GM13977 (cell line): ENCODE measurements around the gene OGFR.

ENCODE experiments used
- DNase-seq: peaks from one replicate; pipeline ENCODE4 v3.0.0; 2012; ENCODE audit warnings: low spot score
- in situ Hi-C: fragments of 300-500 bp; cut with MboI; formaldehyde crosslinking; loops from one replicate; pipeline ENCODE4 v1.12.0; 2022; ENCODE audit warnings: low sequenced_read_pairs, low pct_unique_long_range_greater_than_20kb, mixed read lengths, inconsistent platforms; ENCODE audit not compliant: unreplicated experiment
- TF ChIP-seq, protein P1 (sequence below): IDR thresholded peaks from 2 replicates; pipeline ENCODE4 v1.5.1; 2012; ENCODE audit warnings: mild to moderate bottlenecking, control low read depth; ENCODE audit not compliant: insufficient read depth; ENCODE audit errors: extremely low read depth, missing control alignments

Gene OGFR

DNA sequence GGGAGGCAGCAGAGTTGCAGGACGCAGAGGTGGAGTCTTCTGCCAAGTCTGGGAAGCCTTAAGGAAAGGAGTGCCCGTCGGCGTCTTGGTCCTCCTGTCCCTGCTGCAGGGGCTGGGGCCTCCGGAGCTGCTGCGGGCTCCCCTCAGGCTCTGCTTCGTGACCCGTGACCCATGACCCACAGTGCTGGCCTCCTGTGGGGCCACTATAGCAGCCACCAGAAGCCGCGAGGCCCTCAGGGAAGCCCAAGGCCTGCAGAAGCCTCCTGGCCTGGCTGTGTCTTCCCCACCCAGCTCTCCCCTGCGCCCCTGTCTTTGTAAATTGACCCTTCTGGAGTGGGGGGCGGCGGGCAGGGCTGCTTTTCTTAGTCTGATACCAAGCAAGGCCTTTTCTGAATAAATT is 9.0 kb downstream of the OGFR start:
- DNase-seq = no peak
- TF ChIP-seq, protein P1, sequence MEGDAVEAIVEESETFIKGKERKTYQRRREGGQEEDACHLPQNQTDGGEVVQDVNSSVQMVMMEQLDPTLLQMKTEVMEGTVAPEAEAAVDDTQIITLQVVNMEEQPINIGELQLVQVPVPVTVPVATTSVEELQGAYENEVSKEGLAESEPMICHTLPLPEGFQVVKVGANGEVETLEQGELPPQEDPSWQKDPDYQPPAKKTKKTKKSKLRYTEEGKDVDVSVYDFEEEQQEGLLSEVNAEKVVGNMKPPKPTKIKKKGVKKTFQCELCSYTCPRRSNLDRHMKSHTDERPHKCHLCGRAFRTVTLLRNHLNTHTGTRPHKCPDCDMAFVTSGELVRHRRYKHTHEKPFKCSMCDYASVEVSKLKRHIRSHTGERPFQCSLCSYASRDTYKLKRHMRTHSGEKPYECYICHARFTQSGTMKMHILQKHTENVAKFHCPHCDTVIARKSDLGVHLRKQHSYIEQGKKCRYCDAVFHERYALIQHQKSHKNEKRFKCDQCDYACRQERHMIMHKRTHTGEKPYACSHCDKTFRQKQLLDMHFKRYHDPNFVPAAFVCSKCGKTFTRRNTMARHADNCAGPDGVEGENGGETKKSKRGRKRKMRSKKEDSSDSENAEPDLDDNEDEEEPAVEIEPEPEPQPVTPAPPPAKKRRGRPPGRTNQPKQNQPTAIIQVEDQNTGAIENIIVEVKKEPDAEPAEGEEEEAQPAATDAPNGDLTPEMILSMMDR = no peak
- in situ Hi-C loops = no loop called here

DNA sequence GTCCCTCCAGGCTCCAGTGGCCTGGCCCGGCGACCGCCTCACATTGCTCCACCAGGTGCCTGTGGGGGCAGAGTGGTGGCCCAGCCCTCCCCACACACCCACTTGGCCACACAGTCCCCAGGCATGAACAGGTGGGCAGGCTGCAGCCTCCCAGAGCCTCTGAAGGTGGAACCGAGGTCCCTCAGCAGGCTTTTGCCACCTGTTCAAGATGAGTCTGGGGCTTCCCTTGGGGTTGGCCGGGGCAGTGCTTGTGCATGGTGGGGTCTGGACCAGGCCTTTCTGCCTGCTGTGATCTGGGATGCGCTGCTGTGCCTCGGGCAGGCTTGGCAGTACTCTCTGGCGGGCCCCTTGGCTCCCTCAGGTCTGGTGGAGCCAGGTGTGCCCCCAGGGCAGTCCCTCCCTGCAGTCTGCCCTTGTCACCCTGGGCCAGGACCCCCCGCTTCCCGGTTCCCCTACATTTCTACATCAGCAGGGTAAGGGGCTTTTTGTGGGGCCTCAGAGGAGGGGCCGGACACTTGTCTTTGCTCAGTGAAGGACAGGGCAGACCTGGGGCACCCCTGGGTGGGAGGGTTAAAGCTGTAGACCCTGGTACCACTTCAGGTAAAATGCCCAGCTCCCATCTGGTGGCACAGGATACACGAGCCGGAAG is 9.5 kb downstream of the OGFR start:
- in situ Hi-C loops = no loop called here
- DNase-seq = no peak
- TF ChIP-seq, protein P1 = no peak

DNA sequence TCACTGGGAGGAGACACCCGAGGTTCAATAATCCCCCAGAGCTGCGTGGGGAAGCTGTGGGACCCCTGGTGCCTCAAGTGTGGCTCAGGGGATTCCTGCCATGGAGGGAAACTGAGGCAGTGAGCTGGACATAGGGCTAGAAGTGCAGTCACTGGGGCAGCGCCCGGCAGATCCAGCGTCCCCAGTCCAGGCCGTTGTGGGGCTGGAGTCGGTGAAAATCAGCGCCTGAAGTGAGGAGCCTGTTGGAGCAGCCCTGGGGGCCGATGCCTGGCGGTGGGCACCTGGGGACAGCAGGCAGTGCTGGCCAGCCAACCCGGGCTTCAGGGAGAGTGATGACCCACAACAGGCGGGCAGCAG is 10.1 kb downstream of the OGFR start:
- in situ Hi-C loops = no loop called here
- DNase-seq = no peak
- TF ChIP-seq, protein P1 = no peak

DNA sequence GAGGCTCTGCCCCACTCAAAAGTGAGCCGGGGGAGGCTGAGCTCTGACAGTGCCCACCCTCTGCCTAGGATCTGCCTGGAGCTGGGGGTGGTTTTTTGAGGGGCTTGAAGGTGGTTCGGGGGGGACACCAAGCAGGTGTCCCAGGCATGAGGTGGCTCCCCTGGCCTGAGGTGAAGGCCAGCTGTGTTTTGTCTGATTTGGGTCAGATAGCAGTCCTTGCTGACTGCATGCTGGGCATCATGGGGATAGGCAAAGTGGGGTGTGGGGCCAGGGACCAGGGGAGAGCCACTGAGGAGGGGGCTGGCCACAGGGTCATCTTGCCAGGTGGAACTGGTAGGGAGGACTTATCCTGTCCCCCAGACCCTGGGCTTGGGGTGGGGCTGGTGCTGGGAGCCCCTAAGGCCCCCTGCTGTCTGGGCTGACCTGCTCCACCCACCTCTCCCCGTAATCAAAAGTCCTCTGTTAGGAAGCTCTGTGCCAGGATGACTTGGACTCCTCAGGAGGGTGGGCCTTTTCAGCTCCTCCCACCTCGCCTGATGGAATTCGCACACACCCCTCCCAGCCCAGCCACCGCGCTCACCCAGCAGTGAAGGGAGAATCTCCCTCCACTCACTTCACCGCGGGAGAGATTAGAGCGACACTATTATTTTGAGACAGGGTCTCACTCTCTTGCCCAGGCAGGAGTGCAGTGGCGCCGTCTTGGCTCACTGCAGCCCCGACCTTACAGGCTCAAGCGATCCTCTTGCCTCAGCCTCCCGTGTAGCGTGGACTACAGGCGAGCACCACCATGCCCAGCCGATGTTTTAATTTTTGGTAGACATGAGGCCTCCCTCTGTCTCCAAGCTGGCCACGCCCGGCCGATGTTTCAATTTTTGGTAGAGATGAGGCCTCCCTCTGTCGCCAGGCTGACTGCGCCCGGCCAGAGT is 10.7 kb downstream of the OGFR start:
- DNase-seq = no peak
- TF ChIP-seq, protein P1 = no peak
- in situ Hi-C loops = no loop called here

DNA sequence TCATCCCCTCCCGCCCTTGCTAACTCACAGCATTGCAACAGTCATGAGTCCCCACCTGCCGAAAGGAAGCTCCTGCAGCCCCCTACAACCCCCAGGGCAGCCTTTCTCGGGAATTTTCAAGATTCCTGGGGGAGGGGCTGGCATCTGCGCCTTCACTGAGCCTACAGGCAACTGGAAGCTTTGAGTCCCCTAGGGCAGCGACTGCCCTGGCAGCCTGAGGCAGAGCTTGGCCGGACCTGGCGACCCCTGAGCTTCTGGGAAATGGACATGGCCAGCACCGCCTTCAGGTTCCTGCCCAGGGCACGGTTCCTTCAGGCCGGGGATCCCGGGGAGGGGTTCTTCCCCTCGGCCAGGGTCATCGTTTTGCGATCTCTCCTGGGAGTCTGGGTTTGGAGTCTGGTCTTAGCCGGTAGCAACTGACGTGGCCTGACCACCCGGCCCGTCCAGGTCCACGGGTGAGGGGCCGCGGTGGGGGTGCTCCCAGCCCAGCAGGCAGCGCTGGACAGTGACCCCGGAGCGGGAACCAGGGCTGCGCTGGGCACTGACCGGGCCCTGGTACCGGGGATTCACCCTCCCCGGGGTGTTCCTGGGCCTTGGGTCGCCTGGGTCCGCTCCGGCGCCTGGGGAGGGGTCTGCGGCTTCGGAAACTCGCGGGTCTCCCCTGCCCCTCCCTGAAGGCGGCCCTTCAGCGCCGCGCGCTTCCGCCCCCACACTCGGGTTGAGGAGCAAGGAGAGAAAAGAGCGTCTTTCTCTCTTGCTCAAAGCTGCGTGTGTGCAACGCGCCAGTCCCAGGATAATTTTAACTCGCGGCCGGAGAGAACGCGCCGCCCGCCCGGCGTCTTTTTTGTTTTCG is 11.6 kb downstream of the OGFR start:
- DNase-seq = no peak
- TF ChIP-seq, protein P1 = no peak
- in situ Hi-C loops = no loop called here
